H1 (cell line): ENCODE data around the gene YEATS4. TPM values are rescaled to one million over a fixed set of nuclear protein-coding genes. Genes with fewer than 3 reads are reported as not detected.

Experiments
- EZH2 ChIP-seq: fragments of 200-600 bp; sonication (generic); IDR thresholded peaks from 2 replicates; pipeline ENCODE4 v1.7.1; 2012; ENCODE audit warnings: low read depth, mild to moderate bottlenecking, moderate library complexity, low read length, inconsistent platforms; ENCODE audit not compliant: severe bottlenecking
- RNF2 ChIP-seq: fragments of 200-900, 300-1000 bp; sonication (generic); IDR thresholded peaks from 2 replicates; pipeline ENCODE4 v1.7.1; 2016; ENCODE audit warnings: borderline replicate concordance, low read depth, mild to moderate bottlenecking, antibody characterized with exemption, low read length; ENCODE audit not compliant: poor library complexity, severe bottlenecking; ENCODE audit errors: missing control alignments
- SIRT6 ChIP-seq: IDR thresholded peaks from one replicate; pipeline ENCODE4 v1.7.1; 2012; ENCODE audit warnings: low read length, inconsistent platforms
- polyA plus RNA-seq, 7 experiments: library from polyadenylated mRNA; depleted of rRNA in 3 of 7; stranded (reverse) in 5 of 7; unstranded in 2 of 7; fragments of >200 nt in 5 of 7; fragments of 200-250 nt in 2 of 7; gene quantifications; 1 replicate in 5 of 7; 2 replicates in 1 of 7; 4 replicates in 1 of 7; pipeline versions ENCODE4 v1.2.1 to v1.2.3, GENCODE V29; 2011 to 2013; ENCODE audit warnings: missing spikeins in 2 of 7, mixed read lengths in 2 of 7
- total RNA-seq: library from RNA; stranded (reverse); fragmentation: NEBNext Ultra II Directional; extraction: Animal tissue kit (Norgen Biotek cat#: 25700); gene quantifications from 2 replicates; pipeline ENCODE4 v1.2.1, GENCODE V29; 2021
- TF ChIP-seq, protein P1 (sequence below): fragments of 300-600 bp; sonication (generic); IDR thresholded peaks from 2 replicates; pipeline ENCODE4 v1.7.1; 2012; ENCODE audit warnings: low read length, moderate library complexity, mild to moderate bottlenecking, inconsistent platforms; ENCODE audit not compliant: insufficient replicate concordance

Gene YEATS4
- total and polyA plus RNA-seq, 2 of the 8 experiments (the other 6 are each of a cell fraction or from before 2014, with no cell fraction given) = 25.7 to 32.5 TPM

DNA sequence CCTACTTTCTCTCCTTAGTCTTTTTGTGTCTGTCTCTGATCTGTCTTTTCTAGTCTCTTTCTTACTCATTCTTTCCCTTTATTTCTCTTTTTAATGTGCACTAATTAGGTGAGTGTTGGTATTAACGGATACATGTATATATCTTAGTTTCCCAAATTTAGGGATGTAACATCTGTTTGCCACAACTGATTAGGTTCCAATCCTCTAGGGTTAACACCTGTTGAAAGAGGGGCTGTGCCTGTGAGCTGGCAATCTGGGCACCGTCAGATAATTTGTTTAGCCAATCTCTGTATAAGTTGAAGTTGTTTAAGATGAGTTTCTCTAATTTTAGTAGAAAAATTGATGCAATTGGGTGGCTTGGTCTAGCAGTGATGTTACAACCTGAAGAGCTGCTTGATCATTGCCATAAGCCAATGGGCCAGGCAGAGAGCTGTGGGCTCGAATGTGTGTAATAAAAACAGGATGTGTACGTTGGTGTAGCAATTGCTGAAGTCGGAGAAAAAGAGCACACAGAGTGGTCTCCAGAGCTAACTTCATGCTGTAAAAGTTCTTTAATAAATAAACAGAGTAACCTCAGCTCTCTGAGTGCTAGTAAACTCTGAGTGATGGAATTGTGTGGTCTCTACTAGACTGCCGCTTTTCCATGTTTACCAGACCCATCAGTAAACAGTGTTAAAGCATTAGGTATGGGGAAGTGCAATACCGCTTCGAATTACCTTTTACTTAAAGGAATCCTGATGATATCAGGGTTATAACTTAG is 29.7 kb upstream of the YEATS4 start (continued):
- TF ChIP-seq, protein P1, sequence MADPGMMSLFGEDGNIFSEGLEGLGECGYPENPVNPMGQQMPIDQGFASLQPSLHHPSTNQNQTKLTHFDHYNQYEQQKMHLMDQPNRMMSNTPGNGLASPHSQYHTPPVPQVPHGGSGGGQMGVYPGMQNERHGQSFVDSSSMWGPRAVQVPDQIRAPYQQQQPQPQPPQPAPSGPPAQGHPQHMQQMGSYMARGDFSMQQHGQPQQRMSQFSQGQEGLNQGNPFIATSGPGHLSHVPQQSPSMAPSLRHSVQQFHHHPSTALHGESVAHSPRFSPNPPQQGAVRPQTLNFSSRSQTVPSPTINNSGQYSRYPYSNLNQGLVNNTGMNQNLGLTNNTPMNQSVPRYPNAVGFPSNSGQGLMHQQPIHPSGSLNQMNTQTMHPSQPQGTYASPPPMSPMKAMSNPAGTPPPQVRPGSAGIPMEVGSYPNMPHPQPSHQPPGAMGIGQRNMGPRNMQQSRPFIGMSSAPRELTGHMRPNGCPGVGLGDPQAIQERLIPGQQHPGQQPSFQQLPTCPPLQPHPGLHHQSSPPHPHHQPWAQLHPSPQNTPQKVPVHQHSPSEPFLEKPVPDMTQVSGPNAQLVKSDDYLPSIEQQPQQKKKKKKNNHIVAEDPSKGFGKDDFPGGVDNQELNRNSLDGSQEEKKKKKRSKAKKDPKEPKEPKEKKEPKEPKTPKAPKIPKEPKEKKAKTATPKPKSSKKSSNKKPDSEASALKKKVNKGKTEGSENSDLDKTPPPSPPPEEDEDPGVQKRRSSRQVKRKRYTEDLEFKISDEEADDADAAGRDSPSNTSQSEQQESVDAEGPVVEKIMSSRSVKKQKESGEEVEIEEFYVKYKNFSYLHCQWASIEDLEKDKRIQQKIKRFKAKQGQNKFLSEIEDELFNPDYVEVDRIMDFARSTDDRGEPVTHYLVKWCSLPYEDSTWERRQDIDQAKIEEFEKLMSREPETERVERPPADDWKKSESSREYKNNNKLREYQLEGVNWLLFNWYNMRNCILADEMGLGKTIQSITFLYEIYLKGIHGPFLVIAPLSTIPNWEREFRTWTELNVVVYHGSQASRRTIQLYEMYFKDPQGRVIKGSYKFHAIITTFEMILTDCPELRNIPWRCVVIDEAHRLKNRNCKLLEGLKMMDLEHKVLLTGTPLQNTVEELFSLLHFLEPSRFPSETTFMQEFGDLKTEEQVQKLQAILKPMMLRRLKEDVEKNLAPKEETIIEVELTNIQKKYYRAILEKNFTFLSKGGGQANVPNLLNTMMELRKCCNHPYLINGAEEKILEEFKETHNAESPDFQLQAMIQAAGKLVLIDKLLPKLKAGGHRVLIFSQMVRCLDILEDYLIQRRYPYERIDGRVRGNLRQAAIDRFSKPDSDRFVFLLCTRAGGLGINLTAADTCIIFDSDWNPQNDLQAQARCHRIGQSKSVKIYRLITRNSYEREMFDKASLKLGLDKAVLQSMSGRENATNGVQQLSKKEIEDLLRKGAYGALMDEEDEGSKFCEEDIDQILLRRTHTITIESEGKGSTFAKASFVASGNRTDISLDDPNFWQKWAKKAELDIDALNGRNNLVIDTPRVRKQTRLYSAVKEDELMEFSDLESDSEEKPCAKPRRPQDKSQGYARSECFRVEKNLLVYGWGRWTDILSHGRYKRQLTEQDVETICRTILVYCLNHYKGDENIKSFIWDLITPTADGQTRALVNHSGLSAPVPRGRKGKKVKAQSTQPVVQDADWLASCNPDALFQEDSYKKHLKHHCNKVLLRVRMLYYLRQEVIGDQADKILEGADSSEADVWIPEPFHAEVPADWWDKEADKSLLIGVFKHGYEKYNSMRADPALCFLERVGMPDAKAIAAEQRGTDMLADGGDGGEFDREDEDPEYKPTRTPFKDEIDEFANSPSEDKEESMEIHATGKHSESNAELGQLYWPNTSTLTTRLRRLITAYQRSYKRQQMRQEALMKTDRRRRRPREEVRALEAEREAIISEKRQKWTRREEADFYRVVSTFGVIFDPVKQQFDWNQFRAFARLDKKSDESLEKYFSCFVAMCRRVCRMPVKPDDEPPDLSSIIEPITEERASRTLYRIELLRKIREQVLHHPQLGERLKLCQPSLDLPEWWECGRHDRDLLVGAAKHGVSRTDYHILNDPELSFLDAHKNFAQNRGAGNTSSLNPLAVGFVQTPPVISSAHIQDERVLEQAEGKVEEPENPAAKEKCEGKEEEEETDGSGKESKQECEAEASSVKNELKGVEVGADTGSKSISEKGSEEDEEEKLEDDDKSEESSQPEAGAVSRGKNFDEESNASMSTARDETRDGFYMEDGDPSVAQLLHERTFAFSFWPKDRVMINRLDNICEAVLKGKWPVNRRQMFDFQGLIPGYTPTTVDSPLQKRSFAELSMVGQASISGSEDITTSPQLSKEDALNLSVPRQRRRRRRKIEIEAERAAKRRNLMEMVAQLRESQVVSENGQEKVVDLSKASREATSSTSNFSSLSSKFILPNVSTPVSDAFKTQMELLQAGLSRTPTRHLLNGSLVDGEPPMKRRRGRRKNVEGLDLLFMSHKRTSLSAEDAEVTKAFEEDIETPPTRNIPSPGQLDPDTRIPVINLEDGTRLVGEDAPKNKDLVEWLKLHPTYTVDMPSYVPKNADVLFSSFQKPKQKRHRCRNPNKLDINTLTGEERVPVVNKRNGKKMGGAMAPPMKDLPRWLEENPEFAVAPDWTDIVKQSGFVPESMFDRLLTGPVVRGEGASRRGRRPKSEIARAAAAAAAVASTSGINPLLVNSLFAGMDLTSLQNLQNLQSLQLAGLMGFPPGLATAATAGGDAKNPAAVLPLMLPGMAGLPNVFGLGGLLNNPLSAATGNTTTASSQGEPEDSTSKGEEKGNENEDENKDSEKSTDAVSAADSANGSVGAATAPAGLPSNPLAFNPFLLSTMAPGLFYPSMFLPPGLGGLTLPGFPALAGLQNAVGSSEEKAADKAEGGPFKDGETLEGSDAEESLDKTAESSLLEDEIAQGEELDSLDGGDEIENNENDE = no peak
- TF ChIP-seq SIRT6 (no peak), EZH2 (no peak), RNF2 (no peak)
